ENCODE measurements around the gene COL9A2. TPM values are rescaled to one million over a fixed set of nuclear protein-coding genes. Genes with fewer than 3 reads are reported as not detected.

COL9A2 gene
- total RNA-seq, 4 donors from 2014 or later: 5.4 to 43.0 (median 14.6) TPM

GRCh38 chr1:40268211-40268610 is 48.9 kb downstream of the COL9A2 start:
- in situ Hi-C loops (cut with MboI; ENCODE audit: low pct_ligation_motif_present in 1 of 4, low pct_unique_long_range_greater_than_20kb in 1 of 4, low sequenced_read_pairs in 3 of 4) (no loop called here), intact Hi-C loops (cut with DNase I; ENCODE audit: low total_unique reads) (no loop called here)
- Histone ChIP-seq H3K27ac (peak overlapping the region in 3 of 4 donors; percentile 50 to 58 (median 55)), H3K9me3 (no peaks in the 10 kb centered on the region), H3K4me3 (no peak overlapping the region), H3K36me3 (peaks cover 0 to 59% (median 16%) of the 10 kb centered on the region in 4 donors), H3K4me1 (peaks cover 0 to 1% (median 0%) of the 10 kb centered on the region in 4 donors), H3K27me3 (no peaks in the 10 kb centered on the region)
- TF ChIP-seq POLR2AphosphoS5 (IDR thresholded peaks at IDR 0.05) (no peak), POLR2A (IDR thresholded peaks at IDR 0.05) (no peak), CTCF (IDR thresholded peaks at IDR 0.05) (no peak), EP300 (IDR thresholded peaks at IDR 0.05; ENCODE audit: low read depth) (no peak)
- no peak for DNase-seq

GRCh38 chr1:40267767-40268187 is 49.3 kb downstream of the COL9A2 start:
- TF ChIP-seq CTCF (IDR thresholded peaks at IDR 0.05) (no peak), POLR2AphosphoS5 (IDR thresholded peaks at IDR 0.05) (peak in 2 of 3 donors; percentile 7 to 11), EP300 (IDR thresholded peaks at IDR 0.05; ENCODE audit: low read depth) (no peak), POLR2A (IDR thresholded peaks at IDR 0.05) (no peak)
- no peak overlapping the region for H3K4me3 ChIP-seq
- WGBS, 2 donors (ENCODE audit: low coverage in 1 of 2): 64 to 75% methylated on average over 2 of the region's 2 CpGs
- no peaks in the 10 kb centered on the region for H3K9me3 ChIP-seq
- intact Hi-C loops (cut with DNase I; ENCODE audit: low total_unique reads): no loop called here
- H3K4me1 ChIP-seq: peaks cover 0 to 3% (median 1%) of the 10 kb centered on the region in 4 donors
- H3K27ac ChIP-seq: peak overlapping the region; percentile 29 to 68 (median 47)
- no peaks in the 10 kb centered on the region for H3K27me3 ChIP-seq
- in situ Hi-C loops (cut with MboI; ENCODE audit: low pct_ligation_motif_present in 1 of 4, low pct_unique_long_range_greater_than_20kb in 1 of 4, low sequenced_read_pairs in 3 of 4): no loop called here
- no peak for DNase-seq
- H3K36me3 ChIP-seq: peaks cover 0 to 58% (median 18%) of the 10 kb centered on the region in 4 donors

- H3K4me1 ChIP-seq: peaks cover 0 to 3% (median 1%) of the 10 kb centered on the region in 4 donors
- no peak overlapping the region for H3K4me3 ChIP-seq
- DNase-seq: no peak
- no peak for TF ChIP-seq POLR2AphosphoS5 (IDR thresholded peaks at IDR 0.05)
- TF ChIP-seq POLR2A (IDR thresholded peaks at IDR 0.05): no peak
- no peak for TF ChIP-seq CTCF (IDR thresholded peaks at IDR 0.05)
- TF ChIP-seq EP300 (IDR thresholded peaks at IDR 0.05; ENCODE audit: low read depth): no peak
- H3K27me3 ChIP-seq: no peaks in the 10 kb centered on the region
- in situ Hi-C loops (cut with MboI; ENCODE audit: low pct_ligation_motif_present in 1 of 4, low pct_unique_long_range_greater_than_20kb in 1 of 4, low sequenced_read_pairs in 3 of 4): no loop called here
- peak overlapping the region; percentile 29 to 68 (median 47) for H3K27ac ChIP-seq
- peaks cover 0 to 57% (median 22%) of the 10 kb centered on the region in 4 donors for H3K36me3 ChIP-seq
- no peaks in the 10 kb centered on the region for H3K9me3 ChIP-seq
- WGBS, 2 donors (ENCODE audit: low coverage in 1 of 2): 94% methylated on average over 6 of the region's 6 CpGs; no CpG with 5 or more reads in 1 of the 2 donors
- intact Hi-C loops (cut with DNase I; ENCODE audit: low total_unique reads): no loop called here
Observed at GRCh38 chr1:40266786-40267535, 50.1 kb downstream of the COL9A2 start.

GRCh38 chr1:40265919-40266318 is 51.2 kb downstream of the COL9A2 start:
- no peak for TF ChIP-seq EP300 (IDR thresholded peaks at IDR 0.05; ENCODE audit: low read depth)
- no peak for TF ChIP-seq POLR2A (IDR thresholded peaks at IDR 0.05)
- TF ChIP-seq POLR2AphosphoS5 (IDR thresholded peaks at IDR 0.05): no peak
- no peak for TF ChIP-seq CTCF (IDR thresholded peaks at IDR 0.05)
- DNase-seq: no peak
- Histone ChIP-seq H3K27me3 (no peaks in the 10 kb centered on the region), H3K36me3 (peaks cover 0 to 56% (median 26%) of the 10 kb centered on the region in 4 donors), H3K4me3 (no peak overlapping the region), H3K4me1 (peaks cover 0 to 3% (median 1%) of the 10 kb centered on the region in 4 donors), H3K9me3 (no peaks in the 10 kb centered on the region), H3K27ac (no peak overlapping the region)
- in situ Hi-C loops (cut with MboI; ENCODE audit: low pct_ligation_motif_present in 1 of 4, low pct_unique_long_range_greater_than_20kb in 1 of 4, low sequenced_read_pairs in 3 of 4) (no loop called here), intact Hi-C loops (cut with DNase I; ENCODE audit: low total_unique reads) (no loop called here)
